SK-N-SH treated with all-trans-retinoic acid at 6 μM for 48 hours (cell line): ENCODE measurements around the gene LINS1.

Experiments
- ATAC-seq: fragments of 200-7000 bp; cut with Tn5 transposase; 3 replicates; pipeline ENCODE4 v1.9.1; 2020; ENCODE audit warnings: mild to moderate bottlenecking, moderate library complexity
- ARNTL ChIP-seq: fragments of 450-650 bp; formaldehyde crosslinking; IDR thresholded peaks from 2 replicates; pipeline ENCODE4 v1.5.0; 2020; ENCODE audit warnings: low read depth, mild to moderate bottlenecking, moderate library complexity, borderline replicate concordance
- BACH2 ChIP-seq: fragments of 250-450 bp; sonication (Bioruptor Pico); IDR thresholded peaks from 2 replicates; pipeline ENCODE4 v1.9.0; 2021; ENCODE audit warnings: mild to moderate bottlenecking, borderline replicate concordance
- CSDC2 ChIP-seq: fragments of 250-450 bp; sonication (Bioruptor Pico); IDR thresholded peaks from 2 replicates; pipeline ENCODE4 v1.5.0; 2020; ENCODE audit warnings: mild to moderate bottlenecking, moderate library complexity
- CSRNP3 ChIP-seq: fragments of 250-450 bp; sonication (Bioruptor Pico); IDR thresholded peaks from 2 replicates; pipeline ENCODE4 v1.5.1; 2021; ENCODE audit warnings: mild to moderate bottlenecking, moderate library complexity
- ESRRG ChIP-seq: fragments of 250-450 bp; sonication (Bioruptor Pico); IDR thresholded peaks from 2 replicates; pipeline ENCODE4 v1.6.1; 2021; ENCODE audit warnings: mild to moderate bottlenecking
- GLIS3 ChIP-seq: fragments of 250-450 bp; sonication (Bioruptor Pico); IDR thresholded peaks from 2 replicates; pipeline ENCODE4 v1.5.0; 2020; ENCODE audit warnings: mild to moderate bottlenecking, moderate library complexity
- ISL1 ChIP-seq: fragments of 250-450 bp; sonication (Bioruptor Pico); IDR thresholded peaks from 2 replicates; pipeline ENCODE4 v2.1.2; 2022; ENCODE audit warnings: mild to moderate bottlenecking, moderate library complexity
- OSR1 ChIP-seq: fragments of 250-450 bp; sonication (Bioruptor Pico); IDR thresholded peaks from 2 replicates; pipeline ENCODE4 v1.8.0; 2022; ENCODE audit warnings: moderate library complexity, mild to moderate bottlenecking, inconsistent platforms
- PATZ1 ChIP-seq: fragments of 250-450 bp; sonication (Bioruptor Pico); IDR thresholded peaks from 2 replicates; pipeline ENCODE4 v1.8.0; 2020; ENCODE audit warnings: mild to moderate bottlenecking, moderate library complexity, borderline replicate concordance
- PPARA ChIP-seq: fragments of 250-450 bp; sonication (Bioruptor Pico); IDR thresholded peaks from 2 replicates; pipeline ENCODE4 v1.5.0; 2020; ENCODE audit warnings: mild to moderate bottlenecking, borderline replicate concordance
- RARB ChIP-seq: fragments of 250-450 bp; sonication (Bioruptor Pico); IDR thresholded peaks from 2 replicates; pipeline ENCODE4 v1.8.0; 2021; ENCODE audit warnings: mild to moderate bottlenecking, moderate library complexity
- SNAI2 ChIP-seq: fragments of 250-450 bp; sonication (Bioruptor Pico); IDR thresholded peaks from 2 replicates; pipeline ENCODE4 v1.5.0; 2020; ENCODE audit warnings: mild to moderate bottlenecking, moderate library complexity
- TCF4 ChIP-seq: fragments of 250-450 bp; sonication (Bioruptor Pico); IDR thresholded peaks from 2 replicates; pipeline ENCODE4 v1.8.0; 2021; ENCODE audit warnings: mild to moderate bottlenecking, moderate library complexity, borderline replicate concordance
- TOX ChIP-seq: fragments of 250-450 bp; sonication (Bioruptor Pico); IDR thresholded peaks from 2 replicates; pipeline ENCODE4 v1.8.0; 2021; ENCODE audit warnings: mild to moderate bottlenecking, moderate library complexity, borderline replicate concordance
- ZC3H10 ChIP-seq: fragments of 250-450 bp; sonication (Bioruptor Pico); IDR thresholded peaks from 2 replicates; pipeline ENCODE4 v1.5.1; 2021; ENCODE audit warnings: mild to moderate bottlenecking, moderate library complexity
- ZFP3 ChIP-seq: fragments of 250-450 bp; sonication (Bioruptor Pico); IDR thresholded peaks from 2 replicates; pipeline ENCODE4 v1.5.0; 2020; ENCODE audit warnings: mild to moderate bottlenecking, moderate library complexity
- ZFP30 ChIP-seq: fragments of 450-650 bp; formaldehyde crosslinking; IDR thresholded peaks from 2 replicates; pipeline ENCODE4 v1.5.0; 2022; ENCODE audit warnings: mild to moderate bottlenecking, moderate library complexity
- ZNF565 ChIP-seq: fragments of 450-650 bp; formaldehyde crosslinking; conservative IDR thresholded peaks from 2 replicates; pipeline ENCODE4 v1.5.0; 2020; ENCODE audit warnings: low read depth, mild to moderate bottlenecking, moderate library complexity
- ZNF70 ChIP-seq: fragments of 450-650 bp; formaldehyde crosslinking; IDR thresholded peaks from 2 replicates; pipeline ENCODE4 v1.5.0; 2020; ENCODE audit warnings: mild to moderate bottlenecking, moderate library complexity
- ZNF8 ChIP-seq: fragments of 450-650 bp; formaldehyde crosslinking; IDR thresholded peaks from 2 replicates; pipeline ENCODE4 v1.5.0; 2020; ENCODE audit warnings: mild to moderate bottlenecking, moderate library complexity

The LINS1 gene

GRCh38 chr15:100602064-100602822, at the start of gene LINS1, which contains the start of gene ASB7:
LINS1 (minus strand) TSS chr15:100602184; CDS start chr15:100580842, 21,342 bp downstream.
ASB7 (plus strand) TSS chr15:100602589; CDS start chr15:100612217, 9,628 bp downstream.
- ATAC-seq, result peak; percentile 99
- TF ChIP-seq TOX (CRISPR knock-in tag) (no peak), CSDC2 (CRISPR knock-in tag) (no peak), GLIS3 (CRISPR knock-in tag) (0 out of 2 replicates have a peak, but pooled peaks have one; percentile 37), RARB (CRISPR knock-in tag) (no peak), ZFP3 (CRISPR knock-in tag) (no peak), BACH2 (CRISPR knock-in tag) (no peak), ZNF565 (no peak), ESRRG (CRISPR knock-in tag) (no peak), PATZ1 (peak; percentile 57; the same call in 1 of the 2 replicates)
- TF ChIP-seq, all 23 proteins: peak for 2

GRCh38 chr15:100651253-100651652, 49.3 kb upstream of the LINS1 start:
- TF ChIP-seq TCF4 (CRISPR knock-in tag) (no peak), CSRNP3 (CRISPR knock-in tag) (no peak), GLIS3 (CRISPR knock-in tag) (no peak), ZNF565 (no peak), ISL1 (CRISPR knock-in tag) (no peak), PATZ1 (no peak), SNAI2 (no peak), ZNF70 (CRISPR knock-in tag) (no peak), PPARA (CRISPR knock-in tag) (no peak), ARNTL (no peak), ZFP30 (CRISPR knock-in tag) (no peak), OSR1 (no peak), CSDC2 (CRISPR knock-in tag) (no peak)
- ATAC-seq, result no peak

- ATAC-seq, result no peak
- no peak for TF ChIP-seq RARB (CRISPR knock-in tag)
- TF ChIP-seq ZNF8 (CRISPR knock-in tag), result no peak
- TF ChIP-seq ZC3H10, result no peak
- TF ChIP-seq SNAI2, result no peak
- no peak for TF ChIP-seq TOX (CRISPR knock-in tag)
- TF ChIP-seq OSR1, result no peak
- no peak for TF ChIP-seq ESRRG (CRISPR knock-in tag)
- TF ChIP-seq ZFP30 (CRISPR knock-in tag), result no peak
- no peak for TF ChIP-seq BACH2 (CRISPR knock-in tag)
- no peak for TF ChIP-seq GLIS3 (CRISPR knock-in tag)
- no peak for TF ChIP-seq PPARA (CRISPR knock-in tag)
- no peak for TF ChIP-seq CSDC2 (CRISPR knock-in tag)
Measured at GRCh38 chr15:100650685-100651084, 48.7 kb upstream of the LINS1 start.

GRCh38 chr15:100648951-100649350, 47.0 kb upstream of the LINS1 start:
- no peak for ATAC-seq
- TF ChIP-seq PATZ1, result no peak
- TF ChIP-seq ZFP3 (CRISPR knock-in tag), result no peak
